Panc1 (cell line): ENCODE results near the gene SCAMP3. TPM values are rescaled to one million over a fixed set of nuclear protein-coding genes. Genes with fewer than 3 reads are reported as not detected.
A peak's percentile ranks its signal among the peaks of the same experiment; 100 is the strongest.
"Not testable (repeated sequence)": the region's sequence is repeated elsewhere in the genome, so short reads cannot be mapped to it uniquely, and the experiment has no call there.

ENCODE experiments used
- ATAC-seq: fragments of 200-7000 bp; cut with Tn5 transposase; 2 replicates; pipeline ENCODE4 v1.9.1; 2020; ENCODE audit warnings: mild to moderate bottlenecking, moderate library complexity
- BruUV-seq: library from RNA; stranded (reverse); fragments of 400-500 nt; replicated peaks from 2 replicates; lab custom pipeline; 2021; lab: Mats Ljungman, UMichigan
- CTCF ChIA-PET: fragments of 300-600 bp; sonication (Branson Sonifier 250); formaldehyde crosslinking; loops from one replicate; lab custom pipeline; 2022; ENCODE audit warnings: antibody characterized with exemption; lab: Charles Lee
- POLR2A ChIA-PET: fragments of 300-600 bp; sonication (Branson Sonifier 250); formaldehyde crosslinking; loops from one replicate; lab custom pipeline; 2022; ENCODE audit warnings: antibody characterized with exemption; lab: Charles Lee
- DNase-seq: peaks from one replicate; pipeline ENCODE4 v3.0.0-alpha.2; 2010; ENCODE audit warnings: low read depth, low spot score
- H3K27ac ChIP-seq: 2 replicates; pipeline ENCODE4 v1.5.1; 2011; ENCODE audit warnings: mild to moderate bottlenecking, low read length, inconsistent platforms
- H3K27me3 ChIP-seq: fragments of 200-500 bp; sonication (Bioruptor generic); 2 replicates; pipeline ENCODE4 v1.6.0; 2014; ENCODE audit warnings: low read length, inconsistent platforms; ENCODE audit not compliant: control insufficient read depth, insufficient read depth
- H3K36me3 ChIP-seq: fragments of 200-500 bp; sonication (Bioruptor generic); 2 replicates; pipeline ENCODE4 v1.5.1; 2014; ENCODE audit warnings: inconsistent platforms, mild to moderate bottlenecking, low read length, moderate library complexity; ENCODE audit not compliant: control insufficient read depth, insufficient read depth
- H3K4me1 ChIP-seq: 2 replicates; pipeline ENCODE4 v1.5.1; 2011; ENCODE audit warnings: inconsistent platforms, mild to moderate bottlenecking, low read length, moderate library complexity; ENCODE audit not compliant: control insufficient read depth, insufficient read depth
- H3K4me3 ChIP-seq, 2 experiments: 2 replicates each; pipeline ENCODE4 v1.5.1; 2011 to 2012; ENCODE audit warnings: low read depth in 2 of 2, low read length in 2 of 2, mild to moderate bottlenecking in 2 of 2, inconsistent platforms in 1 of 2, moderate library complexity in 1 of 2
- H3K9me3 ChIP-seq: fragments of 200-500 bp; sonication (Bioruptor generic); 2 replicates; pipeline ENCODE4 v1.5.1; 2014; ENCODE audit warnings: low read depth, mild to moderate bottlenecking, inconsistent platforms, low read length, moderate library complexity; ENCODE audit not compliant: control insufficient read depth, insufficient read depth
- POLR2AphosphoS5 ChIP-seq: IDR thresholded peaks from 2 replicates; pipeline ENCODE4 v1.6.1; 2012; ENCODE audit warnings: mild to moderate bottlenecking, low read depth, low read length, moderate library complexity
- REST ChIP-seq, 2 experiments: IDR thresholded peaks; 2 replicates each; pipeline ENCODE4 v1.6.1; 2011 to 2012; ENCODE audit warnings: low read depth in 2 of 2, control low read depth in 1 of 2, low read length in 1 of 2, mild to moderate bottlenecking in 1 of 2, moderate library complexity in 1 of 2; ENCODE audit not compliant: insufficient read depth in 1 of 2
- SIN3A ChIP-seq: IDR thresholded peaks from 2 replicates; pipeline ENCODE4 v1.6.1; 2012; ENCODE audit warnings: low read depth, mild to moderate bottlenecking, low read length, moderate library complexity, borderline replicate concordance; ENCODE audit not compliant: insufficient read depth
- TCF7L2 ChIP-seq: IDR thresholded peaks from 2 replicates; pipeline ENCODE4 v1.6.1; 2011; ENCODE audit warnings: mild to moderate bottlenecking, low read depth, low read length, inconsistent platforms
- in situ Hi-C: cut with HindIII; loops from 2 replicates; pipeline ENCODE4 v1.10.0; 2016; ENCODE audit warnings: low sequenced_read_pairs, low pct_unique_long_range_greater_than_20kb
- intact Hi-C: fragments of 100-400 bp; cut with micrococcal nuclease; formaldehyde crosslinking; loops from one replicate; pipeline ENCODE4 v1.10.0; 2022; ENCODE audit not compliant: unreplicated experiment
- total RNA-seq: library from RNA; stranded (reverse); gene quantifications from one replicate; pipeline ENCODE4 v1.2.1, GENCODE V29; 2021; ENCODE audit not compliant: unreplicated experiment
- TF ChIP-seq, protein P1 (sequence below): fragments of 450-650 bp; IDR thresholded peaks from 2 replicates; pipeline ENCODE4 v1.5.1; 2017; ENCODE audit warnings: mild to moderate bottlenecking

Gene SCAMP3
- total RNA-seq, 1 experiment from 2014 or later, result 200 TPM

GRCh38 chr1:155218854-155219591 is 43.1 kb downstream of the SCAMP3 start:
- no peak for DNase-seq
- POLR2A ChIA-PET, result no interaction called here
- no peaks in the 10 kb centered on the region for H3K9me3 ChIP-seq

GRCh38 chr1:155214702-155215101 is 47.5 kb downstream of the SCAMP3 start:
- H3K4me3 ChIP-seq, in situ Hi-C loops, ATAC-seq, H3K9me3 ChIP-seq, intact Hi-C loops, H3K36me3 ChIP-seq, H3K27ac ChIP-seq, POLR2A ChIA-PET, H3K4me1 ChIP-seq, CTCF ChIA-PET, DNase-seq, H3K27me3 ChIP-seq, BruUV-seq: not testable (repeated sequence)

More at GRCh38 chr1:155218854-155219591, 43.1 kb downstream of the SCAMP3 start:
- no peak for ATAC-seq
- TF ChIP-seq SIN3A (no peak), REST (IDR thresholded peaks at IDR 0.05; ENCODE audit: insufficient read depth in 1 of 2, low read depth in 2 of 2, low read length in 1 of 2) (no peak), TCF7L2 (no peak), POLR2AphosphoS5 (no peak)
- TF ChIP-seq, protein P1, sequence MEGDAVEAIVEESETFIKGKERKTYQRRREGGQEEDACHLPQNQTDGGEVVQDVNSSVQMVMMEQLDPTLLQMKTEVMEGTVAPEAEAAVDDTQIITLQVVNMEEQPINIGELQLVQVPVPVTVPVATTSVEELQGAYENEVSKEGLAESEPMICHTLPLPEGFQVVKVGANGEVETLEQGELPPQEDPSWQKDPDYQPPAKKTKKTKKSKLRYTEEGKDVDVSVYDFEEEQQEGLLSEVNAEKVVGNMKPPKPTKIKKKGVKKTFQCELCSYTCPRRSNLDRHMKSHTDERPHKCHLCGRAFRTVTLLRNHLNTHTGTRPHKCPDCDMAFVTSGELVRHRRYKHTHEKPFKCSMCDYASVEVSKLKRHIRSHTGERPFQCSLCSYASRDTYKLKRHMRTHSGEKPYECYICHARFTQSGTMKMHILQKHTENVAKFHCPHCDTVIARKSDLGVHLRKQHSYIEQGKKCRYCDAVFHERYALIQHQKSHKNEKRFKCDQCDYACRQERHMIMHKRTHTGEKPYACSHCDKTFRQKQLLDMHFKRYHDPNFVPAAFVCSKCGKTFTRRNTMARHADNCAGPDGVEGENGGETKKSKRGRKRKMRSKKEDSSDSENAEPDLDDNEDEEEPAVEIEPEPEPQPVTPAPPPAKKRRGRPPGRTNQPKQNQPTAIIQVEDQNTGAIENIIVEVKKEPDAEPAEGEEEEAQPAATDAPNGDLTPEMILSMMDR, result no peak
- no TSS peak for BruUV-seq
- Histone ChIP-seq H3K27me3 (no peaks in the 10 kb centered on the region), H3K36me3 (no peaks in the 10 kb centered on the region), H3K4me1 (peaks cover 3% of the 10 kb centered on the region), H3K27ac (0 out of 2 replicates have a peak overlapping the region, but pooled peaks have one; percentile 2), H3K4me3 (no peak overlapping the region)
- in situ Hi-C loops, result no loop called here
- CTCF ChIA-PET, result no interaction called here
- intact Hi-C loops, result no loop called here

DNA sequence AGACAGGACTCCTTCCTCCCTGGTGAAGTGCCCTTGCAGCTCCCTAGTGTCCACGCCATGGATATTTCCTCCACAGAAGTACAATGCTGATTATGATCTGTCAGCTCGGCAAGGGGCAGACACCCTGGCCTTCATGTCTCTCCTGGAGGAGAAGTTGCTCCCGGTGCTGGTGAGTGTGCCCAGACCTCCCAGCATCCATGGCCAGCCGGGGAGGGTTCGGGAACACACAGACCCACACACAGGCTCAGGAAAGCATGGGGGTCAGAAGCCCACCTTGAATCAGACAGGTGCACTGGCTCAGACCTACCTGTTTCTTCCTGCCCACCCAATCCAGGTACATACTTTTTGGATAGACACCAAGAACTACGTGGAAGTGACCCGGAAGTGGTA is 50.1 kb downstream of the SCAMP3 start:
- H3K36me3 ChIP-seq, BruUV-seq, H3K4me3 ChIP-seq, H3K27ac ChIP-seq, H3K9me3 ChIP-seq, DNase-seq, in situ Hi-C loops, H3K27me3 ChIP-seq, intact Hi-C loops, POLR2A ChIA-PET, ATAC-seq, CTCF ChIA-PET: not testable (repeated sequence)
- peaks cover 17% of the 10 kb centered on the region for H3K4me1 ChIP-seq

- POLR2A ChIA-PET, CTCF ChIA-PET: not testable (repeated sequence)
Observed at GRCh38 chr1:155211381-155212050, 50.6 kb downstream of the SCAMP3 start.

More at GRCh38 chr1:155211381-155212050, 50.6 kb downstream of the SCAMP3 start:
- H3K36me3 ChIP-seq, H3K4me3 ChIP-seq, BruUV-seq, H3K27me3 ChIP-seq, DNase-seq, H3K9me3 ChIP-seq, in situ Hi-C loops, ATAC-seq, intact Hi-C loops, H3K27ac ChIP-seq: not testable (repeated sequence)
- H3K4me1 ChIP-seq, result peaks cover 19% of the 10 kb centered on the region
